Endothelial cell (in vitro differentiated cells): ENCODE measurements around the gene KLHL26. TPM values are rescaled to one million over a fixed set of nuclear protein-coding genes. Genes with fewer than 3 reads are reported as not detected.

Experiments
- DNase-seq: peaks from one replicate; pipeline ENCODE4 v3.0.0; 2021; ENCODE audit warnings: low spot score
- H3K27ac Mint-ChIP-seq: one replicate; pipeline ENCODE4 v1.8.0; 2021; ENCODE audit warnings: mixed read lengths, inconsistent platforms; ENCODE audit not compliant: unreplicated experiment
- H3K27me3 Mint-ChIP-seq: one replicate; pipeline ENCODE4 v1.8.0; 2021; ENCODE audit warnings: mild to moderate bottlenecking, moderate library complexity, mixed read lengths, inconsistent platforms; ENCODE audit not compliant: unreplicated experiment
- H3K36me3 Mint-ChIP-seq: one replicate; pipeline ENCODE4 v1.8.0; 2021; ENCODE audit warnings: mild to moderate bottlenecking, low read depth, mixed read lengths, inconsistent platforms; ENCODE audit not compliant: unreplicated experiment
- H3K4me1 Mint-ChIP-seq: one replicate; pipeline ENCODE4 v1.8.0; 2021; ENCODE audit warnings: mild to moderate bottlenecking, mixed read lengths, inconsistent platforms; ENCODE audit not compliant: unreplicated experiment
- H3K4me3 Mint-ChIP-seq: one replicate; pipeline ENCODE4 v1.8.0; 2021; ENCODE audit warnings: mild to moderate bottlenecking, mixed read lengths, inconsistent platforms; ENCODE audit not compliant: unreplicated experiment
- H3K9me3 Mint-ChIP-seq: one replicate; pipeline ENCODE4 v1.8.0; 2021; ENCODE audit warnings: mixed read lengths, inconsistent platforms; ENCODE audit not compliant: unreplicated experiment
- total RNA-seq: library from RNA; stranded (reverse); fragmentation: NEBNext Ultra II Directional; extraction: Animal tissue kit (Norgen Biotek cat#: 25700); gene quantifications from one replicate; pipeline ENCODE4 v1.2.1, GENCODE V29; 2021; ENCODE audit not compliant: unreplicated experiment
- TF ChIP-seq, protein P1 (sequence below): fragments of 200-600 bp; sonication (generic); IDR thresholded peaks from one replicate; pipeline ENCODE4 v1.5.0; 2021; ENCODE audit warnings: antibody characterized with exemption; ENCODE audit not compliant: unreplicated experiment

The KLHL26 gene
- total RNA-seq, 1 donor from 2014 or later: 5.1 TPM

DNA sequence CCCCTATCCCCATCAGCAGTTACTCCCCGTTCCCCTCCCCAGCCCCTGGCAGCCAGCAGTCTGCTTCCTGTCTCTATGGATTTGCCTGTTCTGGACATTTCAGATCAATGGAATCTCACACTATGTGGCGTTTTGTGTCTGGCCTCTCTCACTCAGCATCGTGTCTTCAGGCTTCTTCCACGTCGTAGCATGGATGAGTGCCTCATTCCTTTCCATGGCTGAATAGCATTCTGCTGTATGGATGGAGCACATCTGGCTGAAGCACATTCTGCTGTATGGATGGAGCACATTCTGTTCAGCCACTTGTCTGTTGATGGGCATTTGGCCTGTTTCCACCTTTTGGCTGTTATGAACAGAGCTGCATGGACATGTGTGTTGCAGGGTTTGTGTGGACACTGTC, 76.2 kb downstream of the KLHL26 start:
- Mint-ChIP-seq H3K27ac (no peak overlapping the region), H3K4me1 (peaks cover 10% of the 10 kb centered on the region), H3K4me3 (no peak overlapping the region), H3K36me3 (no peaks in the 10 kb centered on the region), H3K27me3 (peaks cover 6% of the 10 kb centered on the region), H3K9me3 (no peaks in the 10 kb centered on the region)
- DNase-seq: no peak
- TF ChIP-seq, protein P1, sequence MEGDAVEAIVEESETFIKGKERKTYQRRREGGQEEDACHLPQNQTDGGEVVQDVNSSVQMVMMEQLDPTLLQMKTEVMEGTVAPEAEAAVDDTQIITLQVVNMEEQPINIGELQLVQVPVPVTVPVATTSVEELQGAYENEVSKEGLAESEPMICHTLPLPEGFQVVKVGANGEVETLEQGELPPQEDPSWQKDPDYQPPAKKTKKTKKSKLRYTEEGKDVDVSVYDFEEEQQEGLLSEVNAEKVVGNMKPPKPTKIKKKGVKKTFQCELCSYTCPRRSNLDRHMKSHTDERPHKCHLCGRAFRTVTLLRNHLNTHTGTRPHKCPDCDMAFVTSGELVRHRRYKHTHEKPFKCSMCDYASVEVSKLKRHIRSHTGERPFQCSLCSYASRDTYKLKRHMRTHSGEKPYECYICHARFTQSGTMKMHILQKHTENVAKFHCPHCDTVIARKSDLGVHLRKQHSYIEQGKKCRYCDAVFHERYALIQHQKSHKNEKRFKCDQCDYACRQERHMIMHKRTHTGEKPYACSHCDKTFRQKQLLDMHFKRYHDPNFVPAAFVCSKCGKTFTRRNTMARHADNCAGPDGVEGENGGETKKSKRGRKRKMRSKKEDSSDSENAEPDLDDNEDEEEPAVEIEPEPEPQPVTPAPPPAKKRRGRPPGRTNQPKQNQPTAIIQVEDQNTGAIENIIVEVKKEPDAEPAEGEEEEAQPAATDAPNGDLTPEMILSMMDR: no peak

DNA sequence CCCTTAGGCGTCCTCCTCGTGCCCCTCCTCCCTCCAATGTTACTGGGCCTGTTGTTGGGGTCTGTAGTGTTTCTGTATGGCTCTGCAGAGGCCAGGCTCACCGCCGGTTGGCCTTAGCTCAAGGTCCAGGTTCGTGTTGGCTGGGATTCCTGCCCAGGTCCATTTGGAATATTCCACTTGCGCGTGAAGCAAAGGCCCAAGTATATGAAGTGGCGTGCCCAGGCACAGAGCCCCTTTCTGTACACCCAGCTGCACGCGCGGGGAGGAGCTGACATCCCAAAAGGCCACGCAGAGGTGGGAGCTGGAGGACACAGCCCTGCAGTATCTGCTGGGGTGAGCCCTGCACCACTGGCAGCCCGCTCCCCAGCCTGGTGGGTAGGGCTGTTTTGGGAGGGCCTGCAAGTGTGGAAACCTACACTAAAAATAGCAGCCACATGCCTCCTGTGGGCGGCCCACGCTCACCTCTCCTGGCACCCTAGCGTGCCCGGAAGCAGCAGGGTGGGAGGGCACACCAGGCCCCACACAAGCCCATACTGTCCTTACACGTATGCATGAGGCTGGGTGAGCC, 76.8 kb downstream of the KLHL26 start:
- no peak for DNase-seq
- H3K36me3 Mint-ChIP-seq: no peaks in the 10 kb centered on the region
- H3K27me3 Mint-ChIP-seq: peaks cover 10% of the 10 kb centered on the region
- no peaks in the 10 kb centered on the region for H3K9me3 Mint-ChIP-seq
- H3K4me3 Mint-ChIP-seq: no peak overlapping the region
- TF ChIP-seq, protein P1: no peak
- no peak overlapping the region for H3K27ac Mint-ChIP-seq
- peaks cover 13% of the 10 kb centered on the region for H3K4me1 Mint-ChIP-seq

DNA sequence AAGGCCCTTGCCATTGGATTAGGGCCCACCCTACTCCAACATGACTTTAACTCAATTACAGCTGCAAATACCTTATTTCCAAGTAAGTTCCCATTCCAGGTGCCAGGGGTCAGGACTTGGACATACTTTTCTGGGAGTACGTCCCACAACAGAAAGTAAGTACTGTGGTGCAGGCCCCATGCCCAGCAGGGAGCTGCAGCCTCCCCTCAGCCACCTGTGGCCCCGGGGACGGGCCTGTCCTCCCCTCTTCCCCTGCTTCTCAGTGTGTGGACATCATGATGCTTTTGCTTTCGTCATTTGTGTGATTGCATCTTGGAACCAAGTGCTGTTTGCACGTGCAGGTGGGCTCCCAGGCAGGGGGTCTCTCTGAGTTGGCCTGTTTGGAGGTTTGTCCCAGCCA, 78.6 kb downstream of the KLHL26 start:
- DNase-seq: no peak
- H3K9me3 Mint-ChIP-seq: no peaks in the 10 kb centered on the region
- peaks cover 10% of the 10 kb centered on the region for H3K27me3 Mint-ChIP-seq
- no peaks in the 10 kb centered on the region for H3K36me3 Mint-ChIP-seq
- H3K4me1 Mint-ChIP-seq: peaks cover 13% of the 10 kb centered on the region
- H3K4me3 Mint-ChIP-seq: no peak overlapping the region
- TF ChIP-seq, protein P1: no peak
- no peak overlapping the region for H3K27ac Mint-ChIP-seq

DNA sequence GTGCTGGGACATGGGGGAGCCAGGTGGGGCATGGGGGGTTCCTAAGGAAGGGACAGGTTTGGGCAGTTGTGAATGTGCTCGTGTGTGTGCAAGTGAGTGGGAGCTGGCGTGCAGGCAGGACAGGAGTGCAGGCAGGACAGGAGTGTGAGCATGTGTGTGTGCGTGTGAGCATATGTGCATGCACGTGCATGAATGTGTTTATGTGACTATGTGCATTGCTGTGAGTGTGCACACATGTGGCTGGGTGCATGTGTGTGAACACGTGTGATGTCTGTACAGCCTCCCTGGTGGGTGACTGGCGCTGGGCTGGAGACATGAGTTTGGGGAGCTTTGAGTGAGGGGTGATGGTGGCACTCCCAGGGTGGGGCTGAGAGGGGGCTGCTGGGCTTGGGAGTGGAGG, 80.0 kb downstream of the KLHL26 start:
- H3K27ac Mint-ChIP-seq: no peak overlapping the region
- no peaks in the 10 kb centered on the region for H3K36me3 Mint-ChIP-seq
- H3K4me1 Mint-ChIP-seq: peaks cover 17% of the 10 kb centered on the region
- H3K27me3 Mint-ChIP-seq: peaks cover 9% of the 10 kb centered on the region
- no peak for DNase-seq
- H3K4me3 Mint-ChIP-seq: no peak overlapping the region
- TF ChIP-seq, protein P1: no peak
- no peaks in the 10 kb centered on the region for H3K9me3 Mint-ChIP-seq

DNA sequence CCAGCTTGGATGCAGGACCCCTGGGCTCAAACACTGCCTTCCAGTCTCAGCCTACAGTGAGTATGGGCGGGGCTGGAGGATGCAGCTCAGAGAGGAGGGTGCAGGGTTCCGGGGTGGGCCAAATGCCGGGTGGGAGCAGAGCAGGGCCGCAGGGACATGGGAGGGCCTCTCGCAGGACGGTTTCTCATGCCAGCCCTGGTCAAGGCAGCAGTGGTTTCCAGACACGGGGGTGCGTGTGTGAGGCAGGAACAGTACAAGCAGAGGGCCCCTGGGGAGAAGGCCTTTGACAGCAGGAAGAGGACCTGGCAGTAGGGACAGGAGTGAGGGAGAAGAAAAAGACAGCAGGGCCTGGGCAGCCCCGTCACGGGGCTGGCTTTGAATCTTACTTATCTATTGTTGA, 80.8 kb downstream of the KLHL26 start:
- DNase-seq: no peak
- Mint-ChIP-seq H3K36me3 (peaks cover 5% of the 10 kb centered on the region), H3K9me3 (no peaks in the 10 kb centered on the region), H3K27ac (no peak overlapping the region), H3K4me3 (no peak overlapping the region), H3K4me1 (peaks cover 17% of the 10 kb centered on the region), H3K27me3 (peaks cover 9% of the 10 kb centered on the region)
- TF ChIP-seq, protein P1: no peak
